Heart right ventricle (tissue), 16 donors: ENCODE data around the gene TLL2. TPM values are rescaled to one million over a fixed set of nuclear protein-coding genes. Genes with fewer than 3 reads are reported as not detected.
A peak's percentile ranks its signal among the peaks of the same experiment; 100 is the strongest.

Experiments used
- ATAC-seq, 8 donors: fragments of 200-7000 bp; cut with Tn5 transposase; one replicate each; pipeline ENCODE4 v1.9.1; 2020; ENCODE audit warnings: mild to moderate bottlenecking in 8 of 8, moderate library complexity in 8 of 8, moderate number of reproducible peaks in 1 of 8
- DNase-seq, 2 donors: peaks; one replicate each; pipeline ENCODE4 v3.0.0-alpha.2; 2020
- H3K27ac ChIP-seq, 10 donors: fragments of 200-600 bp; sonication (generic) in 2 of 10; one replicate each; pipeline versions ENCODE4 v1.5.0 to v1.8.0; 2020 to 2022; ENCODE audit warnings: mild to moderate bottlenecking in 3 of 10
- H3K27me3 ChIP-seq, 7 donors: fragments of 200-600 bp; one replicate each; pipeline ENCODE4 v1.8.0; 2021 to 2022; ENCODE audit warnings: mild to moderate bottlenecking in 2 of 7
- H3K36me3 ChIP-seq, 9 donors: fragments of 200-600 bp; sonication (generic) in 1 of 9; one replicate each; pipeline versions ENCODE4 v1.5.0 to v1.8.0; 2020 to 2022; ENCODE audit warnings: mild to moderate bottlenecking in 2 of 9
- H3K4me1 ChIP-seq, 9 donors: fragments of 200-600 bp; sonication (generic) in 1 of 9; one replicate each; pipeline versions ENCODE4 v1.5.0 to v1.8.0; 2020 to 2022; ENCODE audit warnings: mild to moderate bottlenecking in 4 of 9
- H3K4me3 ChIP-seq, 10 donors: fragments of 200-600 bp; sonication (generic) in 2 of 10; one replicate each; pipeline versions ENCODE4 v1.5.0 to v1.8.0; 2020 to 2022; ENCODE audit warnings: mild to moderate bottlenecking in 7 of 10, moderate library complexity in 2 of 10
- H3K9me3 ChIP-seq, 11 donors: fragments of 200-600 bp in 10 of 11; sonication (generic) in 2 of 11; one replicate each; pipeline versions ENCODE4 v1.5.0 to v1.8.0; 2013 to 2022; ENCODE audit warnings: mild to moderate bottlenecking in 2 of 11, control low read depth in 1 of 11, moderate library complexity in 1 of 11
- CTCF ChIP-seq, 9 donors: fragments of 200-600 bp; sonication (generic) in 2 of 9; IDR thresholded peaks; one replicate each; pipeline versions ENCODE4 v1.5.0 to v1.8.0; 2021 to 2022; ENCODE audit warnings: antibody characterized with exemption in 9 of 9, mild to moderate bottlenecking in 5 of 9, moderate library complexity in 1 of 9
- WGBS, 2 donors: extraction: QIAGEN DNeasy Blood & Tissue Kit; methylation state at CpG; one replicate each; pipeline ENCODE4 v1.1.7; 2013; ENCODE audit warnings: inconsistent platforms in 1 of 2; 5-methylcytosine and 5-hydroxymethylcytosine counted together
- intact Hi-C, 10 donors: fragments of 100-400 bp; cut with DNase I; formaldehyde crosslinking; loops; one replicate each; pipeline versions ENCODE4 v1.11.1 to v1.14.2; 2022
- polyA plus RNA-seq, 2 donors: library from polyadenylated mRNA; stranded (reverse); fragments of 200-250 nt; gene quantifications; one replicate each; pipeline ENCODE4 v1.2.3, GENCODE V29; 2013
- total RNA-seq, 10 donors: library from RNA; stranded (reverse); fragmentation: NEBNext Ultra II Directional in 3 of 10; extraction: Animal tissue kit (Norgen Biotek cat#: 25700) in 3 of 10; gene quantifications; one replicate each; pipeline versions ENCODE4 v1.2.1 to v1.2.4, GENCODE V29; 2021 to 2023
- donor health status: Arrhythmogenic right ventricular cardiomyopathy.
- donor health status: ischemic (EF 13 %, LVEDD 7.1; RV severe dilation, severe dysfunction).
- donor health status: healthy with polysubstance abuse.
- donor health status: DM: no; HTN: yes; CAD: no.
- donor health status: DM: no; HTN: no; CAD: no.
- donor health status: ischemic (EF 25% LVEDD 6.9; RV normal size, moderate dysfunction).
- donor health status: ischemic (EF 25% LVEDD 5.7; RV mildly dilated, moderate dysfunction).
- donor health status: healthy.
- donor health status: DM: yes; HTN: yes; CAD: no.
- donor health status: Ischemic cardiomyopathy.
- donor health status: ischemic (EF 35%, LVEDD 5.7; RV mildly dilated, moderate dysfunction).
- donor health status: nonischemic (EF 11% LVEDD 7.7; RV severe dilation, severe dysfunction).
- donor health status: DM: yes; HTN: yes; CAD: no.
- donor health status: PGD.
- donor health status: ischemic (EF 29% LVEDD 5.4; RV normal size, mild dysfunction).
- donor health status: nonischemic (EF 23%, LVEDD 6.1; RV moderate dilation, normal function).

The TLL2 gene
- total and polyA plus RNA-seq, 12 donors: 2.3 to 9.2 (median 6.9) TPM

DNA sequence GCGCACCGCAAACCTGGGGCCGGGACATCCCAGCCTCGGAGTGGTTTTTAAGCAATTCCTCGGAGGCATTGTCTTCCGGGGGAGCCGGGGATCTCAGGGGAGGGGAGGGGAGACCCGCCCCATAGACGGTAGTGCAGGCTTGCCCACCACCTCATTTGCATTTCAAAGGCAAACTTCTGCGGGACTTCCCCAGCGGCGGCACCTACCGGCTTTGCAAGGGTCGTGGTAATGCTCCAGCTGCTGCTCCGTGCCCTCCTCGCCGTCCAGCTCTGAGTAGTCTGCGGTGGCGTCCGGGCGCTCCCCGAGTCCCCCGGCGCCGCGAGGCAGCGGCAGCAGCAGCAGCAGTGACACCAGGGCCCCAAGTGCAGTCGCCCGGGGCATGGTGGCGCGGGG is 425 bp downstream of the TLL2 start:
- H3K9me3 ChIP-seq: no peaks in the 10 kb centered on the region
- H3K4me3 ChIP-seq: peak overlapping the region; percentile 46 to 89 (median 62)
- TF ChIP-seq CTCF (IDR thresholded peaks at IDR 0.05): no peak
- intact Hi-C loops: loop anchor here (1.0 to 10.0 kb wide), 8 partner anchors 72 to 138 kb away; partner anchors contain the start of gene TM9SF3 (in 1 of the 10)
- WGBS, 2 donors: 1% methylated on average over 31 of the region's 31 CpGs
- H3K27me3 ChIP-seq: peaks cover 0 to 35% (median 3%) of the 10 kb centered on the region in 7 donors
- no peak for DNase-seq
- peak in 1 of 8 donors; percentile 0 for ATAC-seq
- peaks cover 0 to 6% (median 0%) of the 10 kb centered on the region in 9 donors for H3K36me3 ChIP-seq
- peak overlapping the region in 8 of 10 donors; percentile 39 to 71 (median 67) for H3K27ac ChIP-seq
- H3K4me1 ChIP-seq: peaks cover 3 to 25% (median 24%) of the 10 kb centered on the region in 9 donors

- H3K4me3 ChIP-seq: peak overlapping the region; percentile 46 to 89 (median 62)
- DNase-seq (peak; percentile 29 to 36), ATAC-seq (peak; percentile 20 to 63 (median 39))
- 0 to 1% methylated on average over 65 of the region's 65 CpGs for WGBS, 2 donors
- intact Hi-C loops: loop anchor here (1.0 to 10.0 kb wide), 8 partner anchors 72 to 138 kb away; partner anchors contain the start of gene TM9SF3 (in 1 of the 10)
- no peaks in the 10 kb centered on the region for H3K9me3 ChIP-seq
- peaks cover 0 to under 1% (median 0%) of the 10 kb centered on the region in 9 donors for H3K36me3 ChIP-seq
- peak in 2 of 9 donors; percentile 6 to 8 for TF ChIP-seq CTCF (IDR thresholded peaks at IDR 0.05)
- peaks cover 0 to 35% (median 3%) of the 10 kb centered on the region in 7 donors for H3K27me3 ChIP-seq
- H3K27ac ChIP-seq: peak overlapping the region in 7 of 10 donors; percentile 7 to 69 (median 67)
- H3K4me1 ChIP-seq: peaks cover 3 to 25% (median 24%) of the 10 kb centered on the region in 9 donors
Measured at GRCh38 chr10:96512524-96513304, 1.0 kb downstream of the TLL2 start.

DNA sequence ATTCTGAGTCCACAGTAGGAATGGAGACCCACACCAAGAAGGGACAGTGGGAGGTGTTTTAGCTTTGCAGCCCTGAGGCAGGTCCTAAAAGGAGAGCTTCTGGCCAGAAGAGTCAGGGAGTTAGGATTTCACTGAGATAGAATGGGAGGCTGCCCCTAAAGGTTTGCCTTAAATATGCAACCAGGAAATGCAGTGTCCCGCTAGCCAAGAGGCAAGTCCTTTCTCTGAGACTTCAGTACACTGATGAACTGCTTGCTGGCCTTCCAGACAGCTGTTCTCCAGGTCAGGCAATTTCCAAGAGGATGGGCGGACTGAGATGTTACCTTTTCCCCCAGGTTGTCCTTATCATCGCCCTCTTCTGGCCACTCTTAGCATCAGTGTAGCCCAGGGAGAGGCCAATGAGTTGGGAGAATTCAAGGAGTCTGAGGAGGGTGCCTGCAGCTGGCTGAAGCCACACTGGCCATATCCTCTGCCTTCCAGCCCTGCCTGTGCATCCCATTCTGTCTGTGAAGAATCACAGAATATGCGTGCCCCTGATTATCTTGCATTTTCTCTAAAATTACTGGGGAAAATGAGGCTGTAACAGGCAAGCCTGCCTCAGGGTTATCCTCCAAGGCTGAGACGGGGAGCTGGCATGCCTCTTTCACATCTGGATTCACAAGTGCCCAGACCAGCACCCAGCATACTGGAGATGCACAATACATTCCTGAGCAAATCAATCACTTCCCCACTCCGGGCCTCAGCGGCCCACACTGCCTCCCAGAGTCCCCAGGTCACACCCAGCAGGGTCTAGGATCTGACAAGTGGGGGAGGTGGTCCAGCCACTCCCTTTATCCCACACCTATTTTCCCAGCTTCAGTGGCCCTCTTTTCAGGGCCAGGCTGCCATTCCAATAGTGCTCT is 2.4 kb downstream of the TLL2 start:
- peaks cover 3 to 28% (median 25%) of the 10 kb centered on the region in 9 donors for H3K4me1 ChIP-seq
- H3K9me3 ChIP-seq: no peaks in the 10 kb centered on the region
- peak overlapping the region in 1 of 10 donors; percentile 69 for H3K27ac ChIP-seq
- no peaks in the 10 kb centered on the region for H3K36me3 ChIP-seq
- H3K4me3 ChIP-seq: peak overlapping the region in 5 of 10 donors; percentile 63 to 89 (median 71)
- H3K27me3 ChIP-seq: peaks cover 0 to 32% (median 3%) of the 10 kb centered on the region in 7 donors
- intact Hi-C loops: loop anchor here in 8 of 10 donors (5.0 to 10.0 kb wide), 3 partner anchors 74 to 134 kb away; partner anchors contain the start of gene TM9SF3 (in 1 of the 8)
- DNase-seq: peak in 1 of 2 donors; percentile 23
- peak in 7 of 9 donors; percentile 37 to 60 (median 51) for TF ChIP-seq CTCF (IDR thresholded peaks at IDR 0.05)
- ATAC-seq: peak in 1 of 8 donors; percentile 29
- WGBS, 2 donors: 59 to 62% methylated on average over 7 of the region's 7 CpGs
